C4-2B (cell line): ENCODE measurements around the gene ZFY.

Experiments
- H3K27ac ChIP-seq: fragments of 450-650 bp; 2 replicates; pipeline ENCODE4 v1.5.1; 2017
- CTCF ChIP-seq: fragments of 450-650 bp; conservative IDR thresholded peaks from 2 replicates; pipeline ENCODE4 v1.5.1; 2017; ENCODE audit warnings: mild to moderate bottlenecking
- ZFX ChIP-seq: fragments of 450-650 bp; IDR thresholded peaks from 2 replicates; pipeline ENCODE4 v1.6.1; 2017

The ZFY gene

GRCh38 chrY:2913066-2913815 is 21.9 kb upstream of the ZFY start:
- no peak overlapping the region for H3K27ac ChIP-seq
- TF ChIP-seq ZFX (no peak), CTCF (no peak)

- no peak overlapping the region for H3K27ac ChIP-seq
- no peak for TF ChIP-seq CTCF
- TF ChIP-seq ZFX, result no peak
Measured at GRCh38 chrY:2934078-2934477, 1.1 kb upstream of the ZFY start.

- no peak for TF ChIP-seq CTCF
- no peak for TF ChIP-seq ZFX
- no peak overlapping the region for H3K27ac ChIP-seq
Measured at GRCh38 chrY:2935716-2936435, 695 bp downstream of the ZFY start.

- no peak overlapping the region for H3K27ac ChIP-seq
Measured at GRCh38 chrY:2936436-2936750, 1.2 kb downstream of the ZFY start.

GRCh38 chrY:2937149-2937548 is 2.0 kb downstream of the ZFY start:
- H3K27ac ChIP-seq, result no peak overlapping the region
- no peak for TF ChIP-seq ZFX

More at GRCh38 chrY:2936436-2936750, 1.2 kb downstream of the ZFY start:
- TF ChIP-seq ZFX, result no peak
- no peak for TF ChIP-seq CTCF

GRCh38 chrY:2949590-2950252 is 14.5 kb downstream of the ZFY start:
- TF ChIP-seq CTCF, result no peak
- TF ChIP-seq ZFX, result no peak
- no peak overlapping the region for H3K27ac ChIP-seq

- H3K27ac ChIP-seq, result no peak overlapping the region
- TF ChIP-seq CTCF (no peak), ZFX (no peak)
Measured at GRCh38 chrY:2950655-2951054, 15.5 kb downstream of the ZFY start.

GRCh38 chrY:2952912-2953311 is 17.7 kb downstream of the ZFY start:
- no peak overlapping the region for H3K27ac ChIP-seq
- TF ChIP-seq CTCF, result no peak
- no peak for TF ChIP-seq ZFX
